Heart left ventricle (tissue), 13 donors: ENCODE measurements around the gene HYCC1.
"Not testable (repeated sequence)": the region's sequence is repeated elsewhere in the genome, so short reads cannot be mapped to it uniquely, and the experiment has no call there.

Experiments used
- CTCF ChIP-seq, 12 donors: fragments of 200-600 bp; sonication (generic) in 4 of 12; IDR thresholded peaks; one replicate each; pipeline versions ENCODE4 v1.5.0 to v1.8.0; 2018 to 2022; ENCODE audit warnings: antibody characterized with exemption in 12 of 12, mild to moderate bottlenecking in 5 of 12
- POLR2A ChIP-seq, 2 donors: fragments of 450-650 bp; IDR thresholded peaks; one replicate each; pipeline ENCODE4 v1.6.1; 2017; ENCODE audit warnings: antibody characterized with exemption in 2 of 2, mild to moderate bottlenecking in 2 of 2, moderate library complexity in 2 of 2
- donor health status: ischemic (EF 13 %, LVEDD 7.1; RV severe dilation, severe dysfunction).
- donor health status: DM: no; HTN: yes; CAD: no.
- donor health status: DM: no; HTN: no; CAD: no.
- donor health status: ischemic (EF 25% LVEDD 6.9; RV normal size, moderate dysfunction).
- donor health status: ischemic (EF 25% LVEDD 5.7; RV mildly dilated, moderate dysfunction).
- donor health status: ischemic (EF 35%, LVEDD 5.7; RV mildly dilated, moderate dysfunction).
- donor health status: nonischemic (EF 11% LVEDD 7.7; RV severe dilation, severe dysfunction).
- donor health status: DM: yes; HTN: yes; CAD: no.
- donor health status: PGD.
- donor health status: ischemic (EF 29% LVEDD 5.4; RV normal size, mild dysfunction).
- donor health status: nonischemic (EF 23%, LVEDD 6.1; RV moderate dilation, normal function).

GRCh38 chr7:23051124-23051485, 37.2 kb upstream of the HYCC1 start:
- not testable (repeated sequence) for TF ChIP-seq POLR2A, CTCF (IDR thresholded peaks at IDR 0.05)
